HepG2 (cell line): ENCODE data around the gene JDP2. TPM values are rescaled to one million over a fixed set of nuclear protein-coding genes. Genes with fewer than 3 reads are reported as not detected.

ENCODE experiments used
- AGO2 ChIP-seq: fragments of 200-400 bp; formaldehyde crosslinking; optimal IDR thresholded peaks from 2 replicates; pipeline ENCODE3; 2017; ENCODE audit warnings: mild to moderate bottlenecking, low read depth, low read length, moderate library complexity
- ARID2 ChIP-seq: sonication (generic); formaldehyde crosslinking; IDR thresholded peaks from 2 replicates; pipeline ENCODE4 v1.8.1; 2022; ENCODE audit warnings: mild to moderate bottlenecking, missing genetic modification reagents, borderline replicate concordance
- ELF3 ChIP-seq: IDR thresholded peaks from 2 replicates; pipeline ENCODE4 v1.6.1; 2016; ENCODE audit warnings: missing genetic modification reagents, missing compliant biosample characterization
- FIP1L1 ChIP-seq: fragments of 200-400 bp; formaldehyde crosslinking; IDR thresholded peaks from 2 replicates; pipeline ENCODE4 v1.6.1; 2018; ENCODE audit warnings: low read depth, mild to moderate bottlenecking, low read length, moderate library complexity, borderline replicate concordance; ENCODE audit not compliant: insufficient read depth
- FOSL2 ChIP-seq: sonication (generic); formaldehyde crosslinking; IDR thresholded peaks from 2 replicates; pipeline ENCODE4 v1.4.0; 2020; ENCODE audit warnings: missing genetic modification reagents
- GLI4 ChIP-seq: sonication (generic); formaldehyde crosslinking; IDR thresholded peaks from 2 replicates; pipeline ENCODE4 v1.5.1; 2020; ENCODE audit warnings: missing genetic modification reagents, mild to moderate bottlenecking, moderate library complexity, borderline replicate concordance
- GZF1 ChIP-seq: sonication (generic); formaldehyde crosslinking; IDR thresholded peaks from 2 replicates; pipeline ENCODE4 v1.5.1; 2020; ENCODE audit warnings: mild to moderate bottlenecking, missing genetic modification reagents
- IRF2 ChIP-seq: IDR thresholded peaks from 2 replicates; pipeline ENCODE4 v1.6.1; 2018; ENCODE audit warnings: missing genetic modification reagents, missing compliant biosample characterization
- MXI1 ChIP-seq: IDR thresholded peaks from 3 replicates; pipeline ENCODE4 v1.6.1; 2012; ENCODE audit warnings: low read depth, low read length, inconsistent platforms, borderline replicate concordance
- NFAT5 ChIP-seq: sonication (generic); formaldehyde crosslinking; IDR thresholded peaks from 2 replicates; pipeline ENCODE4 v1.4.0; 2020; ENCODE audit warnings: missing genetic modification reagents
- POLR2G ChIP-seq: fragments of 200-400 bp; formaldehyde crosslinking; IDR thresholded peaks from 2 replicates; pipeline ENCODE4 v1.6.1; 2018; ENCODE audit warnings: mild to moderate bottlenecking, low read depth, low read length, moderate library complexity
- RFXAP ChIP-seq: sonication (generic); formaldehyde crosslinking; IDR thresholded peaks from 2 replicates; pipeline ENCODE4 v1.4.0; 2020; ENCODE audit warnings: missing genetic modification reagents, borderline replicate concordance
- ZNF138 ChIP-seq: sonication (generic); formaldehyde crosslinking; IDR thresholded peaks from 2 replicates; pipeline ENCODE4 v1.5.0; 2020; ENCODE audit warnings: mild to moderate bottlenecking, low read depth, missing genetic modification reagents
- ZNF207 ChIP-seq: fragments of 450-650 bp; IDR thresholded peaks from 2 replicates; pipeline ENCODE4 v1.6.1; 2016; ENCODE audit warnings: antibody characterized with exemption, borderline replicate concordance
- ZNF343 ChIP-seq: sonication (generic); formaldehyde crosslinking; IDR thresholded peaks from 2 replicates; pipeline ENCODE4 v1.4.0; 2020; ENCODE audit warnings: mild to moderate bottlenecking, missing genetic modification reagents
- polyA plus RNA-seq, 8 experiments: library from polyadenylated mRNA; depleted of rRNA in 3 of 8; stranded (reverse) in 7 of 8; unstranded in 1 of 8; fragments of >200 nt; fragmentation: Illumina TruSeq in 4 of 8; extraction: Trizol in 4 of 8; gene quantifications; 2 replicates each; pipeline versions ENCODE4 v1.2.1 to v1.2.3, GENCODE V29; 2011 to 2016; ENCODE audit warnings: low read depth in 4 of 8, missing spikeins in 1 of 8, mixed read lengths in 1 of 8; ENCODE audit not compliant: insufficient read depth in 1 of 8
- total RNA-seq, 5 experiments: library from RNA; depleted of rRNA; stranded (reverse); fragments of >200 nt; fragmentation: Illumina TruSeq; extraction: Trizol; gene quantifications; 2 replicates each; pipeline ENCODE4 v1.2.3, GENCODE V29; 2016; ENCODE audit warnings: low read depth in 1 of 5
- TF ChIP-seq, protein P1 (sequence below): IDR thresholded peaks from 2 replicates; pipeline ENCODE4 v1.6.1; 2016
- TF ChIP-seq, protein P2 (sequence below): sonication (generic); formaldehyde crosslinking; IDR thresholded peaks from 2 replicates; pipeline ENCODE4 v1.8.0; 2022; ENCODE audit warnings: missing genetic modification reagents, mild to moderate bottlenecking, inconsistent platforms, borderline replicate concordance

Gene JDP2
- total and polyA plus RNA-seq, 2 of the 13 experiments (the other 11 are each of a cell fraction or from before 2014, with no cell fraction given) = 8.0 to 8.9 TPM

DNA sequence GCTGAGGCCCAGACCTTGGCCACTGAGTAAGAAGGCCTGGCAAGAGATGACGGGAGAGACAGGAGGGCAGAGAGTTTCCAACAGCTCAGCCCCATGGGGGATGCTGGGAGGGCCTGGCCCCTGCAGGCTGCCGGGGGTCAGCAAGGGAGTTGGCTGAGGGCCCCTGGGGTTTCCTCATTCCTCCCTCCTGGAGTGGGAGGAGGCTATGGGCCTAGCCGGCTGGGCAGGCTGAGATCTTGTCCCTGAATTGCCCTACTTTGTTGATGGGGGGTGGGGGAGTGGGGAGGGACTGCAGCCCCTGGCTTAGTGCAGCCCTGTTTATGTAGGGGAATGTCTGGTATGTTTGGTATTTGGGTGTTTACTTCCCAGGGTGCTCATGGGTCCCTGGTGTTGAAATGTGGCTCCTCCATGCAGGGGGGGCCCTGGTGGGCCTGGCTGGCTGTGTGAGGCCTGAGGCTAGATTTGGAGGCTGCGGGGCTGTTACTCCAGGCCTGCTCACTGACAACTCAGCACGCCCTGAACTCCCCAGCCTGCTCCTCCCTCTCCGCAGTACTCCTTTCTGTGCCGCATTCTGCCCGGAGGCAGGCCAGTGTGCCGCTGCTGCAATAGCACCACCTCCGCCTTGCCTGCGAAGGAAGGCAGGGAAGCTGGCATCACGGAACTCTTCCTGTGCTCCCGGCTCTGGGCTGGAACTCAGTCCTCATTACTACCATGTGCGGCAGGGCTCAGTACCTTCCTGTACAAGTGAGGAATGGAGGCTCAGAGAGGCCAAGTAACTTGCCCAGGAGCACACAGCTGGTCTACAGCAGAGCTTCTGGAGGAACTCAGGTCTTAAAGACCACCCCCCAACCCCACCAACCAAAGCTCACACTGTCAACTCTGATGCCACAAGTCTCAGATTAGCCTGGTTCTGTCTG lies 25.3 kb downstream of the JDP2 start (continued):
- no peak for TF ChIP-seq NFAT5 (CRISPR knock-in tag)
- no peak for TF ChIP-seq ZNF138
- TF ChIP-seq GLI4 = no peak
- TF ChIP-seq IRF2 = 0 out of 2 replicates have a peak, but pooled peaks have one; percentile 31
- no peak for TF ChIP-seq RFXAP (CRISPR knock-in tag)
- TF ChIP-seq, protein P1, sequence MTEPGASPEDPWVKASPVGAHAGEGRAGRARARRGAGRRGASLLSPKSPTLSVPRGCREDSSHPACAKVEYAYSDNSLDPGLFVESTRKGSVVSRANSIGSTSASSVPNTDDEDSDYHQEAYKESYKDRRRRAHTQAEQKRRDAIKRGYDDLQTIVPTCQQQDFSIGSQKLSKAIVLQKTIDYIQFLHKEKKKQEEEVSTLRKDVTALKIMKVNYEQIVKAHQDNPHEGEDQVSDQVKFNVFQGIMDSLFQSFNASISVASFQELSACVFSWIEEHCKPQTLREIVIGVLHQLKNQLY (CRISPR knock-in tag) = no peak
- no peak for TF ChIP-seq GZF1 (CRISPR knock-in tag)
- TF ChIP-seq ZNF207 = no peak
- TF ChIP-seq FOSL2 = no peak
- no peak for TF ChIP-seq MXI1
- TF ChIP-seq, protein P2, sequence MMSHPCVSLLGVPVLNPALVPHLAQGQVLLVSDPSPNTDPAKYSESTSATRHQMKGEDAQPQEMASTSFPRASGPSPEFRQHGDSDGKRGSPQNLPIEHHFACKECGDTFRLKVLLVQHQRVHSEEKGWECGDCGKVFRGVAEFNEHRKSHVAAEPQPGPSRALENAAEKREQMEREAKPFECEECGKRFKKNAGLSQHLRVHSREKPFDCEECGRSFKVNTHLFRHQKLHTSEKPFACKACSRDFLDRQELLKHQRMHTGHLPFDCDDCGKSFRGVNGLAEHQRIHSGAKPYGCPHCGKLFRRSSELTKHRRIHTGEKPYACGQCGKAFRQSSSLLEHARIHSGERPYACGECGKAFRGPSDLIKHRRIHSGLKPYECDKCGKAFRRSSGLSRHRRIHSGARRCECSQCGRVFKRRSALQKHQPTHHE = no peak
- TF ChIP-seq POLR2G = no peak
- no peak for TF ChIP-seq AGO2
- TF ChIP-seq FIP1L1 = no peak
- TF ChIP-seq ARID2 (CRISPR knock-in tag) = no peak
- TF ChIP-seq ZNF343 (CRISPR knock-in tag) = no peak
- no peak for TF ChIP-seq ELF3 (CRISPR knock-in tag)
